Effector memory CD4-positive, alpha-beta T cell (primary cell): ENCODE results near the gene MT1G.
"Not testable (repeated sequence)": the region's sequence is repeated elsewhere in the genome, so short reads cannot be mapped to it uniquely, and the experiment has no call there.

ENCODE experiments used
- DNase-seq, 3 donors: peaks; one replicate each; pipeline ENCODE4 v3.0.0-alpha.2; 2020
- H3K27ac ChIP-seq: 2 replicates; pipeline ENCODE4 v1.7.0; 2013; ENCODE audit warnings: mild to moderate bottlenecking, low read length, moderate library complexity; ENCODE audit not compliant: insufficient read depth, poor library complexity, severe bottlenecking
- H3K27me3 ChIP-seq: replicated peaks from 2 replicates; pipeline ENCODE4 v1.7.0; 2013; ENCODE audit warnings: mild to moderate bottlenecking, low read length; ENCODE audit not compliant: insufficient read depth, control insufficient read depth, poor library complexity, severe bottlenecking
- H3K36me3 ChIP-seq: 2 replicates; pipeline ENCODE4 v1.7.0; 2013; ENCODE audit warnings: mild to moderate bottlenecking, low read length, moderate library complexity; ENCODE audit not compliant: control insufficient read depth, insufficient read depth
- H3K4me1 ChIP-seq: 2 replicates; pipeline ENCODE4 v1.7.0; 2013; ENCODE audit warnings: low read length, mild to moderate bottlenecking; ENCODE audit not compliant: control insufficient read depth, insufficient read depth, poor library complexity, severe bottlenecking
- H3K4me3 ChIP-seq: 2 replicates; pipeline ENCODE4 v1.7.0; 2013; ENCODE audit warnings: low read length, low read depth, mild to moderate bottlenecking; ENCODE audit not compliant: insufficient read depth, poor library complexity, severe bottlenecking
- H3K9me3 ChIP-seq: 2 replicates; pipeline ENCODE4 v1.7.0; 2013; ENCODE audit warnings: mild to moderate bottlenecking, low read length, moderate library complexity; ENCODE audit not compliant: control insufficient read depth

MT1G gene

GRCh38 chr16:56675685-56676210 lies 7.9 kb upstream of the MT1G start:
- H3K4me3 ChIP-seq: peak overlapping the region; percentile 45
- no peak for DNase-seq
- H3K27ac ChIP-seq: no peak overlapping the region
- no peaks in the 10 kb centered on the region for H3K36me3 ChIP-seq
- peaks cover 6% of the 10 kb centered on the region for H3K4me1 ChIP-seq
- H3K27me3 ChIP-seq: no peaks in the 10 kb centered on the region
- no peaks in the 10 kb centered on the region for H3K9me3 ChIP-seq

- H3K27ac ChIP-seq, H3K27me3 ChIP-seq: not testable (repeated sequence)
Measured at GRCh38 chr16:56674570-56674969, 6.7 kb upstream of the MT1G start.

GRCh38 chr16:56673921-56674320 lies 6.1 kb upstream of the MT1G start:
- Histone ChIP-seq H3K9me3 (no peaks in the 10 kb centered on the region), H3K27me3 (peaks cover 13% of the 10 kb centered on the region), H3K4me3 (no peak overlapping the region), H3K36me3 (no peaks in the 10 kb centered on the region), H3K4me1 (peaks cover 6% of the 10 kb centered on the region), H3K27ac (no peak overlapping the region)
- DNase-seq: no peak

More at GRCh38 chr16:56674570-56674969, 6.7 kb upstream of the MT1G start:
- H3K36me3 ChIP-seq, H3K4me3 ChIP-seq, H3K4me1 ChIP-seq, H3K9me3 ChIP-seq, DNase-seq: not testable (repeated sequence)

GRCh38 chr16:56672761-56673536 lies 5.1 kb upstream of the MT1G start:
- peaks cover 19% of the 10 kb centered on the region for H3K27me3 ChIP-seq
- no peak for DNase-seq
- no peak overlapping the region for H3K4me3 ChIP-seq
- H3K27ac ChIP-seq: no peak overlapping the region
- H3K4me1 ChIP-seq: peaks cover 10% of the 10 kb centered on the region
- H3K36me3 ChIP-seq: no peaks in the 10 kb centered on the region
- no peaks in the 10 kb centered on the region for H3K9me3 ChIP-seq

- DNase-seq, H3K9me3 ChIP-seq, H3K4me3 ChIP-seq, H3K36me3 ChIP-seq, H3K27ac ChIP-seq: not testable (repeated sequence)
- Histone ChIP-seq H3K27me3 (peaks cover 25% of the 10 kb centered on the region), H3K4me1 (peaks cover 10% of the 10 kb centered on the region)
Measured at GRCh38 chr16:56672171-56672570, 4.3 kb upstream of the MT1G start.

- not testable (repeated sequence) for H3K27ac ChIP-seq, H3K9me3 ChIP-seq, DNase-seq, H3K4me3 ChIP-seq, H3K36me3 ChIP-seq
- Histone ChIP-seq H3K4me1 (peaks cover 10% of the 10 kb centered on the region), H3K27me3 (peaks cover 25% of the 10 kb centered on the region)
Measured at GRCh38 chr16:56671691-56672090, 3.8 kb upstream of the MT1G start.

GRCh38 chr16:56670620-56670934 lies 2.7 kb upstream of the MT1G start:
- no peak overlapping the region for H3K27ac ChIP-seq
- no peaks in the 10 kb centered on the region for H3K36me3 ChIP-seq
- peaks cover 5% of the 10 kb centered on the region for H3K4me1 ChIP-seq
- no peak for DNase-seq
- peaks cover 25% of the 10 kb centered on the region for H3K27me3 ChIP-seq
- no peak overlapping the region for H3K4me3 ChIP-seq
- H3K9me3 ChIP-seq: no peaks in the 10 kb centered on the region

- Histone ChIP-seq H3K9me3 (no peaks in the 10 kb centered on the region), H3K27ac (no peak overlapping the region), H3K4me1 (peaks cover 4% of the 10 kb centered on the region), H3K4me3 (no peak overlapping the region), H3K27me3 (peaks cover 25% of the 10 kb centered on the region), H3K36me3 (no peaks in the 10 kb centered on the region)
- DNase-seq: no peak
Measured at GRCh38 chr16:56669840-56670619, 2.2 kb upstream of the MT1G start.

GRCh38 chr16:56669005-56669839 lies 1.4 kb upstream of the MT1G start, which contains the start of gene MT1H:
Gene MT1H (plus strand): TSS chr16:56669814. CDS start chr16:56669885, 71 bp downstream.
- peaks cover 4% of the 10 kb centered on the region for H3K4me1 ChIP-seq
- H3K27me3 ChIP-seq: peaks cover 25% of the 10 kb centered on the region
- H3K36me3 ChIP-seq: no peaks in the 10 kb centered on the region
- no peak within 1 kb of the TSS for H3K27ac ChIP-seq
- no peak within 1 kb of the TSS for H3K4me3 ChIP-seq
- H3K9me3 ChIP-seq: no peaks in the 10 kb centered on the region
- no peak for DNase-seq
